Measurements from ENCODE around the gene SPAG16.
"Not testable (repeated sequence)": the region's sequence is repeated elsewhere in the genome, so short reads cannot be mapped to it uniquely, and the experiment has no call there.

The SPAG16 gene

GRCh38 chr2:213959589-213959988 is 675.3 kb downstream of the SPAG16 start:
- Histone ChIP-seq H3K4me3 (ENCODE audit: low read length) (no peak overlapping the region), H3K27ac (ENCODE audit: low read depth, low read length) (no peak overlapping the region), H3K9ac (ENCODE audit: low read length) (no peak overlapping the region), H3K36me3 (ENCODE audit: control insufficient read depth, insufficient read depth, low read length) (no peaks in the 10 kb centered on the region), H3K27me3 (ENCODE audit: control insufficient read depth, insufficient read depth, low read length) (no peaks in the 10 kb centered on the region), H3K4me1 (ENCODE audit: control insufficient read depth, insufficient read depth, low read length) (no peaks in the 10 kb centered on the region)

GRCh38 chr2:213971536-213971935 is 687.3 kb downstream of the SPAG16 start:
- H3K4me1 ChIP-seq (ENCODE audit: control insufficient read depth, insufficient read depth, low read length), result no peaks in the 10 kb centered on the region
- H3K27ac ChIP-seq (ENCODE audit: low read depth, low read length), result no peak overlapping the region
- no peaks in the 10 kb centered on the region for H3K36me3 ChIP-seq (ENCODE audit: control insufficient read depth, insufficient read depth, low read length)

GRCh38 chr2:213980883-213981282 is 696.6 kb downstream of the SPAG16 start:
- no peaks in the 10 kb centered on the region for H3K4me1 ChIP-seq (ENCODE audit: control insufficient read depth, insufficient read depth, low read length)
- H3K9ac ChIP-seq (ENCODE audit: low read length), result no peak overlapping the region
- H3K4me3 ChIP-seq (ENCODE audit: low read length), result no peak overlapping the region
- H3K27me3 ChIP-seq (ENCODE audit: control insufficient read depth, insufficient read depth, low read length), result no peaks in the 10 kb centered on the region
- no peaks in the 10 kb centered on the region for H3K36me3 ChIP-seq (ENCODE audit: control insufficient read depth, insufficient read depth, low read length)
- no peak overlapping the region for H3K27ac ChIP-seq (ENCODE audit: low read depth, low read length)

More at GRCh38 chr2:213971536-213971935, 687.3 kb downstream of the SPAG16 start:
- H3K27me3 ChIP-seq (ENCODE audit: control insufficient read depth, insufficient read depth, low read length), result no peaks in the 10 kb centered on the region
- H3K4me3 ChIP-seq (ENCODE audit: low read length), result no peak overlapping the region
- H3K9ac ChIP-seq (ENCODE audit: low read length), result no peak overlapping the region

- Histone ChIP-seq H3K9ac (ENCODE audit: low read length) (no peak overlapping the region), H3K4me1 (ENCODE audit: control insufficient read depth, insufficient read depth, low read length) (no peaks in the 10 kb centered on the region), H3K27me3 (ENCODE audit: control insufficient read depth, insufficient read depth, low read length) (no peaks in the 10 kb centered on the region), H3K36me3 (ENCODE audit: control insufficient read depth, insufficient read depth, low read length) (no peaks in the 10 kb centered on the region), H3K27ac (ENCODE audit: low read depth, low read length) (no peak overlapping the region), H3K4me3 (ENCODE audit: low read length) (no peak overlapping the region)
Measured at GRCh38 chr2:213989207-213989606, 704.9 kb downstream of the SPAG16 start.

- no peak overlapping the region for H3K27ac ChIP-seq (ENCODE audit: low read depth, low read length)
- no peaks in the 10 kb centered on the region for H3K27me3 ChIP-seq (ENCODE audit: control insufficient read depth, insufficient read depth, low read length)
- no peak overlapping the region for H3K9ac ChIP-seq (ENCODE audit: low read length)
- H3K4me3 ChIP-seq (ENCODE audit: low read length), result no peak overlapping the region
- no peaks in the 10 kb centered on the region for H3K36me3 ChIP-seq (ENCODE audit: control insufficient read depth, insufficient read depth, low read length)
- H3K4me1 ChIP-seq (ENCODE audit: control insufficient read depth, insufficient read depth, low read length), result no peaks in the 10 kb centered on the region
Measured at GRCh38 chr2:213991453-213992108, 707.3 kb downstream of the SPAG16 start.

GRCh38 chr2:213995400-213996105 is 711.3 kb downstream of the SPAG16 start:
- Histone ChIP-seq H3K27me3 (ENCODE audit: control insufficient read depth, insufficient read depth, low read length) (no peaks in the 10 kb centered on the region), H3K27ac (ENCODE audit: low read depth, low read length) (no peak overlapping the region), H3K4me1 (ENCODE audit: control insufficient read depth, insufficient read depth, low read length) (no peaks in the 10 kb centered on the region), H3K9ac (ENCODE audit: low read length) (no peak overlapping the region), H3K4me3 (ENCODE audit: low read length) (no peak overlapping the region), H3K36me3 (ENCODE audit: control insufficient read depth, insufficient read depth, low read length) (no peaks in the 10 kb centered on the region)

GRCh38 chr2:213998976-213999375 is 714.7 kb downstream of the SPAG16 start:
- not testable (repeated sequence) for H3K4me1 ChIP-seq (ENCODE audit: control insufficient read depth, insufficient read depth, low read length); H3K27me3 ChIP-seq (ENCODE audit: control insufficient read depth, insufficient read depth, low read length); H3K36me3 ChIP-seq (ENCODE audit: control insufficient read depth, insufficient read depth, low read length); H3K27ac ChIP-seq (ENCODE audit: low read depth, low read length); H3K4me3 ChIP-seq (ENCODE audit: low read length); H3K9ac ChIP-seq (ENCODE audit: low read length)

GRCh38 chr2:214004463-214004862 is 720.2 kb downstream of the SPAG16 start:
- H3K36me3 ChIP-seq (ENCODE audit: control insufficient read depth, insufficient read depth, low read length), result no peaks in the 10 kb centered on the region
- no peaks in the 10 kb centered on the region for H3K27me3 ChIP-seq (ENCODE audit: control insufficient read depth, insufficient read depth, low read length)
- H3K27ac ChIP-seq (ENCODE audit: low read depth, low read length), result no peak overlapping the region
- H3K9ac ChIP-seq (ENCODE audit: low read length), result no peak overlapping the region
- no peaks in the 10 kb centered on the region for H3K4me1 ChIP-seq (ENCODE audit: control insufficient read depth, insufficient read depth, low read length)
- no peak overlapping the region for H3K4me3 ChIP-seq (ENCODE audit: low read length)

GRCh38 chr2:214005337-214005736 is 721.1 kb downstream of the SPAG16 start:
- Histone ChIP-seq H3K9ac (ENCODE audit: low read length) (no peak overlapping the region), H3K36me3 (ENCODE audit: control insufficient read depth, insufficient read depth, low read length) (no peaks in the 10 kb centered on the region), H3K27ac (ENCODE audit: low read depth, low read length) (no peak overlapping the region), H3K27me3 (ENCODE audit: control insufficient read depth, insufficient read depth, low read length) (no peaks in the 10 kb centered on the region), H3K4me1 (ENCODE audit: control insufficient read depth, insufficient read depth, low read length) (no peaks in the 10 kb centered on the region), H3K4me3 (ENCODE audit: low read length) (no peak overlapping the region)

GRCh38 chr2:214006601-214007000 is 722.3 kb downstream of the SPAG16 start:
- H3K4me1 ChIP-seq (ENCODE audit: control insufficient read depth, insufficient read depth, low read length), result no peaks in the 10 kb centered on the region
- H3K27me3 ChIP-seq (ENCODE audit: control insufficient read depth, insufficient read depth, low read length), result no peaks in the 10 kb centered on the region
- H3K4me3 ChIP-seq (ENCODE audit: low read length), result no peak overlapping the region
- no peaks in the 10 kb centered on the region for H3K36me3 ChIP-seq (ENCODE audit: control insufficient read depth, insufficient read depth, low read length)
- H3K27ac ChIP-seq (ENCODE audit: low read depth, low read length), result no peak overlapping the region
- H3K9ac ChIP-seq (ENCODE audit: low read length), result no peak overlapping the region

- Histone ChIP-seq H3K4me1 (ENCODE audit: control insufficient read depth, insufficient read depth, low read length) (no peaks in the 10 kb centered on the region), H3K9ac (ENCODE audit: low read length) (no peak overlapping the region), H3K27ac (ENCODE audit: low read depth, low read length) (no peak overlapping the region), H3K36me3 (ENCODE audit: control insufficient read depth, insufficient read depth, low read length) (no peaks in the 10 kb centered on the region), H3K27me3 (ENCODE audit: control insufficient read depth, insufficient read depth, low read length) (no peaks in the 10 kb centered on the region), H3K4me3 (ENCODE audit: low read length) (no peak overlapping the region)
Measured at GRCh38 chr2:214011676-214012075, 727.4 kb downstream of the SPAG16 start.

GRCh38 chr2:214014551-214015220 is 730.4 kb downstream of the SPAG16 start:
- no peaks in the 10 kb centered on the region for H3K36me3 ChIP-seq (ENCODE audit: control insufficient read depth, insufficient read depth, low read length)

More at GRCh38 chr2:214014551-214015220, 730.4 kb downstream of the SPAG16 start:
- no peaks in the 10 kb centered on the region for H3K27me3 ChIP-seq (ENCODE audit: control insufficient read depth, insufficient read depth, low read length)
- H3K27ac ChIP-seq (ENCODE audit: low read depth, low read length), result no peak overlapping the region
- H3K4me3 ChIP-seq (ENCODE audit: low read length), result no peak overlapping the region
- H3K4me1 ChIP-seq (ENCODE audit: control insufficient read depth, insufficient read depth, low read length), result peaks cover 3% of the 10 kb centered on the region
- no peak overlapping the region for H3K9ac ChIP-seq (ENCODE audit: low read length)

Data from rectal smooth muscle tissue (tissue), 1 donor.